GM06990 (cell line): ENCODE results near the gene TMEM187.

Experiments used
- DNase-seq: peaks from one replicate; pipeline ENCODE4 v3.0.0-alpha.2; 2011; ENCODE audit not compliant: insufficient read length; ENCODE audit errors: extremely low read depth
- H3K27me3 ChIP-seq: replicated peaks from 2 replicates; pipeline ENCODE4 v1.6.0; 2011; ENCODE audit warnings: low read length; ENCODE audit not compliant: control insufficient read depth, insufficient read depth
- H3K36me3 ChIP-seq: 2 replicates; pipeline ENCODE4 v1.5.1; 2011; ENCODE audit warnings: low read length; ENCODE audit not compliant: control insufficient read depth, insufficient read depth
- H3K4me3 ChIP-seq: replicated peaks from 2 replicates; pipeline ENCODE4 v1.5.1; 2011; ENCODE audit warnings: low read depth, mild to moderate bottlenecking, control low read depth, low read length
- TF ChIP-seq, protein P1 (sequence below): IDR thresholded peaks from 2 replicates; pipeline ENCODE4 v1.5.1; 2011; ENCODE audit warnings: low read length, control low read depth, mild to moderate bottlenecking, inconsistent platforms; ENCODE audit not compliant: insufficient read depth, poor library complexity, severe bottlenecking

TMEM187 gene

DNA sequence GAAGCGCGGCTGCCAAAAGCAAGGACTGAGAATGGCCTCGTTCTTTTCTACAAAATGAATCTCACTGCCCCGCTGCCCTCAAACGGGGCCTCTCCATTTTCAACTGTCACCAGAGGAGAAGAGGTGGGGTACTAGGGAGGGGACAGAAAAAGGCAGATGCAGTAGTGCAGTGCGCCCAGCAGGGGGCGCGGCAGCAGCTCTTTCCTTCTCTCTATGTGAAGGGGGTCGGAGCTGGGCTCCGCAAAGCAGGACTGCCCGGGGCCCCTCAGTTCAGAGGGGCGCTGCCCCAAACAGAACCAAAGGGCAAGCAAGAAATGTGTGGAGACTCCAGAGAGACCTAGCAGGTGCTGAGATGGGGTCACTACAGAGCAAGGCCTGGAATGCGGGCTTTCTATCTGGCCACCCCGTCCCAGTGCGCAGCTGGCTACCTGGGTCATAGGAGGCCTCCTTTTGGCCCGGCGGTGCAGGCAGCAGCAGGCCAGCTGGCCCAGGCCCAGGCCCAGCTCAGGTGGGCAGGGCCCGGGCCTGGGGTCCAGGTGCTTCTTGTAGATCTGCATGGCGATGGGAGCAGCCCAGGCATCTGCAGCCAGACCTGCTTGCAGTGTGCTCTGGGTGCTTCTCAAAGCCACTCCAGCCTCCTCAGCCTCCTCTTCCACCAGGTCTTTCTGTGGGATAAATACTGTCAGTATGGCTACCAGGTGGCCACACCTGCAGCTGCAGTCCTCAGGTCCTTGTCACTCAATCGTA, 41.2 kb downstream of the TMEM187 start:
- DNase-seq, result no peak
- Histone ChIP-seq H3K27me3 (no peaks in the 10 kb centered on the region), H3K36me3 (peaks cover 13% of the 10 kb centered on the region), H3K4me3 (no peak overlapping the region)
- TF ChIP-seq, protein P1, sequence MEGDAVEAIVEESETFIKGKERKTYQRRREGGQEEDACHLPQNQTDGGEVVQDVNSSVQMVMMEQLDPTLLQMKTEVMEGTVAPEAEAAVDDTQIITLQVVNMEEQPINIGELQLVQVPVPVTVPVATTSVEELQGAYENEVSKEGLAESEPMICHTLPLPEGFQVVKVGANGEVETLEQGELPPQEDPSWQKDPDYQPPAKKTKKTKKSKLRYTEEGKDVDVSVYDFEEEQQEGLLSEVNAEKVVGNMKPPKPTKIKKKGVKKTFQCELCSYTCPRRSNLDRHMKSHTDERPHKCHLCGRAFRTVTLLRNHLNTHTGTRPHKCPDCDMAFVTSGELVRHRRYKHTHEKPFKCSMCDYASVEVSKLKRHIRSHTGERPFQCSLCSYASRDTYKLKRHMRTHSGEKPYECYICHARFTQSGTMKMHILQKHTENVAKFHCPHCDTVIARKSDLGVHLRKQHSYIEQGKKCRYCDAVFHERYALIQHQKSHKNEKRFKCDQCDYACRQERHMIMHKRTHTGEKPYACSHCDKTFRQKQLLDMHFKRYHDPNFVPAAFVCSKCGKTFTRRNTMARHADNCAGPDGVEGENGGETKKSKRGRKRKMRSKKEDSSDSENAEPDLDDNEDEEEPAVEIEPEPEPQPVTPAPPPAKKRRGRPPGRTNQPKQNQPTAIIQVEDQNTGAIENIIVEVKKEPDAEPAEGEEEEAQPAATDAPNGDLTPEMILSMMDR, result peak; percentile 89

DNA sequence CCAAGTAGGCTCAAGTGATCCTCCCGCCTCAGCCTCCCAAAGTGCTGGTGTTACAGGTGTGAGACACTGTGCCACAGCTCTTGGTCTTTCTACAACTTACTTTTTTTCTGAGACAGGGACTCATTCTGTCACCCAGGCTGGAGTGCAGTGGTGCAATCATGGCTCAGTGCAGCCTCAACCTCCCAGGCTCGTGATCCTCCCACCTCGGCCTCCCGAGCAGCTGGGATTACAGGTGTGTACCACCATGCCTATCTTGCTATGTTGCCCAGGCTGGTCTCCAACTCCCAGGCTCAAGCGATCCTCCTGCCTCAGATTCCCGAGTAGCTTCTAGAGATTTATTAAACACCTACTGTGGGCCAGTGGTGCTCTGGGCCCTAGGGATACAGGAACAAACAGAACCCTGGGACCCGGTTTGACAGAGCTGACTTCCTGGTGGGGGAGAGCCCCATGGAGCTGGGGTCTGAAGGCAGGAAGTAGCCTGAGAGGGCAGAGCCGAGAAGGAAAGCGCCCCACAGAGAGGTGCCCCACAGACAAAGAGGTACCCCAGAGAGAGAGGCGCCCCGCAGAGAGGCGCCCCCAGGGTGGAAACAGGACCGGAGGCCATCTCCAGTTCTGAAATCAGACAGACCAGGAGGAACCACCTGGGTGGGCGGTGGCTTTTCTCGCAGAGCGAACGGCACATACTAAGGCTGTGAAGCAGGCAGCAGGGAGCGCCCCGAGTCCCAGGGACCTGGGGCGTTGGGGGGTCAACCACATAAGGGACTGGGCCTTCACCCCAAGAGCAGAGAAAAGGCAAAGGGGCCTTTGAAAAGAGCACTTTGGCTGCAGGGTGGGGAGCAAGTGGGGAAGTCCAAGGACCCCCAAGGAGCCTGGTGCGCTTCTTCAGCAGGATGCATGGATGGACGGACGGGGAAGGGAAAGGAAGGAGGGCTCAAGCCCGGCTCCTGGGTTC, 42.2 kb downstream of the TMEM187 start:
- no peak for DNase-seq
- H3K27me3 ChIP-seq, result no peaks in the 10 kb centered on the region
- H3K36me3 ChIP-seq, result peaks cover 13% of the 10 kb centered on the region
- TF ChIP-seq, protein P1, result no peak
- no peak overlapping the region for H3K4me3 ChIP-seq

DNA sequence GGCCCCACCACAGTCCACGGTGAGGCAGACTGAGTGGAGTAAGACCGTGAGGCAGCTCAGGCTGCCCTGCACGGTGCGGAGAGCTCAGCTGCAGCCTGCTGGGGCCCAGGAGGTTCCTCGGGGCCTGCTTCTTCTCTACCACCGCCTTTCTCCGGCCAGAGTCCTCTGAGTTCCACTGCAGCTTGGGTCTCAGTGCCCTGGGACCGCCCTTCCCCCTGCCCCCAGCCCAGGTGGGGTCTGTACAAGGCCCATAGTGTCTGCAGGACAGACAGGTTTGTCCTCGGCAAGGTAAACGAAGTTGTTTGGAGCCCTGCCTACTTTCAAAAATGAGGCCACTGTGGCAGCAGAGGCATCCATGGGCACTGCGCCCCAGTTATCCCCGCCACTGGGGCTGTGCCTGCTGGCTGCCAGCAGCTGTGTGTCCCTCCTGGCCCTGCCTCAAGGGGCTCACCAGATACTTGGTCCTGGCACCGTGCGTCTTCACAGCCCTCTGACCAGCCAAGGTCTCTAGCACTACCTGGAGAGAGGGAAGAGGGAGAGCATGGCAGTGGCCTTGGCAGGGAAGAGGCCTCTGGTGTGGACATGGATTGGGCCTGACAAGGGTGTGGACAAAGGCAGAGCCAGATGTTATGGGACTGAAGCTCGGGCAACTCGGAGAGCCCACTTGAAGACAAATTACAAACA, 43.2 kb downstream of the TMEM187 start:
- no peak for DNase-seq
- Histone ChIP-seq H3K27me3 (no peaks in the 10 kb centered on the region), H3K36me3 (peaks cover 11% of the 10 kb centered on the region), H3K4me3 (no peak overlapping the region)
- TF ChIP-seq, protein P1, result no peak

DNA sequence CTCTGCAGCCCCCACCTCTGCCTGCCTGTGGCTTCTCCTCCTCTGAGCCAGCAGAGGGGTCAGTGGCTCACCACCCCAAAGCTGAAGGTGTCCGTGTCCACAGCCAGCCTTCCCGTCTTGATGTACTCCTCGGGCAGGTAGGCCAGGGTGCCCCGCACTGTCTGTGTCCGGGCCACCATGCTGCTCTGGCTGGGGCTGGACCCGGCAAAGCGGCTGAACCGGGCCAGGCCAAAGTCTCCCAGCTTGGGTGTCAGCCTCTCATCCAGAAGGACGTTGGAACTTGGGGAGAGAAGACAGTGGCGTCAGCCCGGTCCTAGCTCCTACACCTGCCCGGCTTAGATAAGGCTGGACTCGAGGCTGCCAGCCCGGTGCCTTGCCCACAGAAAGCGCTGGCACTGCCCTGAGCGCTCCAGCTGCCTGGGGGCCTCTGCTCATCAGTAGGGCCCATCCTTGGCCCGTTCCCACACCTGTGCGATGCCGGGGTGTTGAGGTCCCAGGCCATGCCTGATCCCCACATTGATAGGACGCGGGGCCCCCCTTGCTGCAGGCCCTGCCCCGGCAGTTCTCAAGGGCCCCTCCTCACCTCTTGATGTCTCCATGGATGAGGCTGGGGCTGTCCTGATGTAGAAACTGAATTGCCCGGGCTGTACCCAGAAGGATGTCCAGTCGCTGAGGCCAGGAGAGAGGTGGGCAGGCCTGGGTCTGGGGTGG, 44.0 kb downstream of the TMEM187 start:
- H3K27me3 ChIP-seq, result no peaks in the 10 kb centered on the region
- DNase-seq, result no peak
- peaks cover 11% of the 10 kb centered on the region for H3K36me3 ChIP-seq
- H3K4me3 ChIP-seq, result no peak overlapping the region
- TF ChIP-seq, protein P1, result no peak
